Lung (tissue), 12 donors: ENCODE measurements around the gene PRXL2B. TPM values are rescaled to one million over a fixed set of nuclear protein-coding genes. Genes with fewer than 3 reads are reported as not detected.

Experiments
- ATAC-seq: fragments of 200-7000 bp; cut with Tn5 transposase; one replicate; pipeline ENCODE4 v1.9.1; 2020; ENCODE audit warnings: moderate number of reproducible peaks; ENCODE audit not compliant: insufficient read depth, low FRiP score
- DNase-seq, 3 donors: peaks; one replicate each; pipeline ENCODE4 v3.0.0-alpha.2; 2013 to 2017
- H3K27ac ChIP-seq, 2 donors: one replicate each; pipeline ENCODE4 v1.5.1; 2013; ENCODE audit warnings: mild to moderate bottlenecking in 2 of 2, moderate library complexity in 2 of 2, control low read depth in 1 of 2, inconsistent platforms in 1 of 2, low read depth in 1 of 2, low read length in 1 of 2
- H3K27me3 ChIP-seq, 3 donors: one replicate each; pipeline ENCODE4 v1.5.1; 2013; ENCODE audit warnings: low read length in 2 of 3; ENCODE audit not compliant: control insufficient read depth in 3 of 3, insufficient read depth in 3 of 3
- H3K36me3 ChIP-seq, 4 donors: one replicate each; pipeline ENCODE4 v1.5.1; 2013; ENCODE audit warnings: low read length in 4 of 4, mild to moderate bottlenecking in 1 of 4, moderate library complexity in 1 of 4; ENCODE audit not compliant: control insufficient read depth in 4 of 4, insufficient read depth in 4 of 4
- H3K4me1 ChIP-seq, 5 donors: one replicate each; pipeline ENCODE4 v1.5.1; 2013; ENCODE audit warnings: low read length in 5 of 5, mild to moderate bottlenecking in 2 of 5, moderate library complexity in 1 of 5; ENCODE audit not compliant: control insufficient read depth in 5 of 5, insufficient read depth in 5 of 5
- H3K4me3 ChIP-seq: one replicate; pipeline ENCODE4 v1.5.1; 2013; ENCODE audit warnings: mild to moderate bottlenecking, control low read depth, moderate library complexity
- H3K9ac ChIP-seq, 2 donors: one replicate each; pipeline ENCODE4 v1.5.1; 2013; ENCODE audit warnings: low read length in 2 of 2, control low read depth in 1 of 2; ENCODE audit not compliant: insufficient read depth in 1 of 2
- H3K9me3 ChIP-seq, 4 donors: one replicate each; pipeline ENCODE4 v1.5.1; 2013; ENCODE audit warnings: low read length in 3 of 4, mild to moderate bottlenecking in 1 of 4, moderate library complexity in 1 of 4; ENCODE audit not compliant: control insufficient read depth in 4 of 4, insufficient read depth in 3 of 4
- WGBS, 2 donors: extraction: QIAGEN DNeasy Blood & Tissue Kit; methylation state at CpG; one replicate each; pipeline ENCODE4 v1.1.7; 2013; 5-methylcytosine and 5-hydroxymethylcytosine counted together
- polyA plus RNA-seq, 2 donors: library from polyadenylated mRNA; stranded (reverse); fragments of 200-250 nt; gene quantifications; one replicate each; pipeline ENCODE4 v1.2.1, GENCODE V29; 2013
- total RNA-seq, 2 donors: library from RNA; depleted of rRNA in 1 of 2; stranded (reverse); fragments of >200 nt in 1 of 2; gene quantifications; one replicate each; pipeline ENCODE4 v1.2.1, GENCODE V29; 2014 to 2021
- TF ChIP-seq, protein P1 (sequence below): IDR thresholded peaks from 2 replicates; pipeline ENCODE4 v1.5.1; 2012; ENCODE audit warnings: mild to moderate bottlenecking; ENCODE audit errors: control extremely low read depth, extremely low read depth
- donor health status: control.
- donor health status: control.
- donor health status: Bipolar disorder and iron deficiency.
- donor health status: healthy.
- donor health status: DM: yes; HTN: yes; CAD: no.

Gene PRXL2B
- total and polyA plus RNA-seq, 4 donors = 17.8 to 39.8 (median 27.0) TPM

DNA sequence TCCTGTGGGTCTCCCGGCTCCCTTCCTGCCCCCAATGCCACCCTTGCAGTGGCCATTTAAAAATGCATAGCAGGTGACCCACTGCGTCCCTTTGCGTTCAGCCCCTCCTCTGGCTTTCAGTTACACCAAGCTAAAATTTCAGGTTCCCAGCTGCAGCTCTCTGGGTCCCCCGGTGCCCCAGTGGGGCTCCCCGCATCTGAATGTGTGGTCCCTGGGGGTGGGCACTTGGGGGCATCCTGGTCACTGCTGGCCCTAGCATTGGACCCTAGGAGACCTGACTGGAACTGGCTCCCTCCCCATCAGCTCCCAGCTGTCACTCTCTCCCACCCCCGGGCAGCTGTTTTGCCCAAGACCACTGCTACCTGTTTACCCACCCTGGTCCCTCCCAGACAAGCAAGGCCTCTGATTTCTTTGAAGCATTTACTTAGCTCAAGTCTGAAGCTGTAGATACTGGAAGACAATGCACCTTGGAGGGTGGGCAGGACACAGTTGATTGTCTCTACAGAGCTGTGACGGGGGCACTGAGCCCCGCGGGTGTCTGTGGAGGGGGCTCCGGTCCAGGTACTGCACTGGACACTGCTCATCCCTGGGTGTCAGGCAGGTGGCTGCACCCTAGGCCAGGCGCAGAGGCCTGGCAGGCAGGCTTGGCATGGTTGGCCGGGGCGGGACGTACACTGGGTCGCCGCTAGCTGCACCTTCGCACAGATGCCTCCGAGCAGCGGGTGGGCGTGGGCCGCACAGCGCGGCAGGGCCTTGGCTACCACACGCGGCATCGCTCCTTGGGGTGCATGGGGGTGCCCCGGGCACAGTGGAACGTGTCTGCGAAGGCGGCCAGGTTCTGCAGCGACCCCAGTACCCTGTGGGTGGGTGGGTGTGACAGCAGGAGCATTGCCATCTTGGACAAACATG is 3.9 kb downstream of the PRXL2B start:
- H3K36me3 ChIP-seq = peaks cover 0 to 21% (median 4%) of the 10 kb centered on the region in 4 donors
- ATAC-seq (no peak), DNase-seq (no peak)
- peaks cover 0 to 20% (median 12%) of the 10 kb centered on the region in 5 donors for H3K4me1 ChIP-seq
- no peak overlapping the region for H3K4me3 ChIP-seq
- no peak overlapping the region for H3K9ac ChIP-seq
- 95 to 97% methylated on average over 31 of the region's 31 CpGs for WGBS, 2 donors
- H3K9me3 ChIP-seq = no peaks in the 10 kb centered on the region
- no peak overlapping the region for H3K27ac ChIP-seq
- TF ChIP-seq, protein P1, sequence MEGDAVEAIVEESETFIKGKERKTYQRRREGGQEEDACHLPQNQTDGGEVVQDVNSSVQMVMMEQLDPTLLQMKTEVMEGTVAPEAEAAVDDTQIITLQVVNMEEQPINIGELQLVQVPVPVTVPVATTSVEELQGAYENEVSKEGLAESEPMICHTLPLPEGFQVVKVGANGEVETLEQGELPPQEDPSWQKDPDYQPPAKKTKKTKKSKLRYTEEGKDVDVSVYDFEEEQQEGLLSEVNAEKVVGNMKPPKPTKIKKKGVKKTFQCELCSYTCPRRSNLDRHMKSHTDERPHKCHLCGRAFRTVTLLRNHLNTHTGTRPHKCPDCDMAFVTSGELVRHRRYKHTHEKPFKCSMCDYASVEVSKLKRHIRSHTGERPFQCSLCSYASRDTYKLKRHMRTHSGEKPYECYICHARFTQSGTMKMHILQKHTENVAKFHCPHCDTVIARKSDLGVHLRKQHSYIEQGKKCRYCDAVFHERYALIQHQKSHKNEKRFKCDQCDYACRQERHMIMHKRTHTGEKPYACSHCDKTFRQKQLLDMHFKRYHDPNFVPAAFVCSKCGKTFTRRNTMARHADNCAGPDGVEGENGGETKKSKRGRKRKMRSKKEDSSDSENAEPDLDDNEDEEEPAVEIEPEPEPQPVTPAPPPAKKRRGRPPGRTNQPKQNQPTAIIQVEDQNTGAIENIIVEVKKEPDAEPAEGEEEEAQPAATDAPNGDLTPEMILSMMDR = no peak
- no peaks in the 10 kb centered on the region for H3K27me3 ChIP-seq

- ATAC-seq (no peak), DNase-seq (no peak)
- Histone ChIP-seq H3K4me1 (peaks cover 0 to 17% (median 11%) of the 10 kb centered on the region in 5 donors), H3K27me3 (no peaks in the 10 kb centered on the region), H3K27ac (no peak overlapping the region), H3K9me3 (no peaks in the 10 kb centered on the region), H3K36me3 (peaks cover 0 to 21% (median 4%) of the 10 kb centered on the region in 4 donors), H3K9ac (no peak overlapping the region), H3K4me3 (no peak overlapping the region)
- TF ChIP-seq, protein P1 = no peak
- WGBS, 2 donors = 94% methylated on average over 5 of the region's 5 CpGs
Observed at GRCh38 chr1:2591233-2591580, 4.6 kb downstream of the PRXL2B start.

GRCh38 chr1:2591581-2592261 is 5.1 kb downstream of the PRXL2B start:
- ATAC-seq = no peak
- WGBS, 2 donors = 92 to 98% methylated on average over 11 to 12 of the region's 12 CpGs

More at GRCh38 chr1:2591581-2592261, 5.1 kb downstream of the PRXL2B start:
- no peaks in the 10 kb centered on the region for H3K9me3 ChIP-seq
- H3K27me3 ChIP-seq = no peaks in the 10 kb centered on the region
- H3K4me3 ChIP-seq = no peak overlapping the region
- peaks cover 0 to 17% (median 11%) of the 10 kb centered on the region in 5 donors for H3K4me1 ChIP-seq
- no peak for DNase-seq
- no peak overlapping the region for H3K27ac ChIP-seq
- H3K9ac ChIP-seq = no peak overlapping the region
- peaks cover 0 to 21% (median 4%) of the 10 kb centered on the region in 4 donors for H3K36me3 ChIP-seq
- TF ChIP-seq, protein P1 = no peak
